Prostate gland (tissue), 2 donors: ENCODE measurements around the gene C9orf43. TPM values are rescaled to one million over a fixed set of nuclear protein-coding genes. Genes with fewer than 3 reads are reported as not detected.

Source experiments
- DNase-seq: peaks from one replicate; pipeline ENCODE4 v3.0.0-alpha.2; 2019; ENCODE audit warnings: low spot score
- H3K27ac ChIP-seq, 2 donors: fragments of 200-600 bp; sonication (generic); 2 replicates each; pipeline ENCODE4 v1.5.1; 2017 to 2019
- H3K27me3 ChIP-seq: fragments of 200-600 bp; sonication (generic); replicated peaks from 2 replicates; pipeline ENCODE4 v1.5.1; 2019; ENCODE audit not compliant: insufficient read depth
- H3K36me3 ChIP-seq, 2 donors: fragments of 200-600 bp; sonication (generic); 1 replicate in 1 of 2; 2 replicates in 1 of 2; pipeline versions ENCODE4 v1.5.1 to v1.8.1; 2017 to 2019
- H3K4me1 ChIP-seq: fragments of 200-600 bp; sonication (generic); replicated peaks from 2 replicates; pipeline ENCODE4 v1.5.1; 2019
- H3K4me3 ChIP-seq, 2 donors: fragments of 200-600 bp; sonication (generic); 2 replicates each; pipeline ENCODE4 v1.5.1; 2017 to 2019
- H3K9me3 ChIP-seq: fragments of 200-600 bp; sonication (generic); 2 replicates; pipeline ENCODE4 v1.5.1; 2017
- POLR2A ChIP-seq: fragments of 450-650 bp; IDR thresholded peaks from one replicate; pipeline ENCODE4 v1.6.1; 2016; ENCODE audit warnings: antibody characterized with exemption, mild to moderate bottlenecking
- POLR2AphosphoS5 ChIP-seq: sonication (generic); formaldehyde crosslinking; IDR thresholded peaks from one replicate; pipeline ENCODE4 v1.6.1; 2017; ENCODE audit warnings: antibody characterized with exemption
- WGBS: methylation state at CpG from one replicate; pipeline ENCODE4 v1.1.5; 2018; 5-methylcytosine and 5-hydroxymethylcytosine counted together
- intact Hi-C: fragments of 100-400 bp; cut with DNase I; formaldehyde crosslinking; loops from one replicate; pipeline ENCODE4 v1.14.2; 2022
- total RNA-seq, 2 donors: library from RNA; depleted of rRNA; stranded (reverse); fragments of >200 nt; gene quantifications; one replicate each; pipeline ENCODE4 v1.1.0, GENCODE V29; 2016
- TF ChIP-seq, protein P1 (sequence below), 4 experiments: fragments of 200-600 bp in 2 of 4; fragments of 450-650 bp in 2 of 4; sonication (generic) in 2 of 4; IDR thresholded peaks; 1 replicate in 3 of 4; 2 replicates in 1 of 4; pipeline ENCODE4 v1.5.1; 2016 to 2019; ENCODE audit warnings: antibody characterized with exemption in 4 of 4, mild to moderate bottlenecking in 2 of 4, moderate library complexity in 2 of 4

Gene C9orf43
- total RNA-seq, 2 donors from 2014 or later: 3.7 to 11.0 TPM

GRCh38 chr9:113475031-113475430, 64.5 kb downstream of the C9orf43 start:
- H3K27ac ChIP-seq: no peak overlapping the region

DNA sequence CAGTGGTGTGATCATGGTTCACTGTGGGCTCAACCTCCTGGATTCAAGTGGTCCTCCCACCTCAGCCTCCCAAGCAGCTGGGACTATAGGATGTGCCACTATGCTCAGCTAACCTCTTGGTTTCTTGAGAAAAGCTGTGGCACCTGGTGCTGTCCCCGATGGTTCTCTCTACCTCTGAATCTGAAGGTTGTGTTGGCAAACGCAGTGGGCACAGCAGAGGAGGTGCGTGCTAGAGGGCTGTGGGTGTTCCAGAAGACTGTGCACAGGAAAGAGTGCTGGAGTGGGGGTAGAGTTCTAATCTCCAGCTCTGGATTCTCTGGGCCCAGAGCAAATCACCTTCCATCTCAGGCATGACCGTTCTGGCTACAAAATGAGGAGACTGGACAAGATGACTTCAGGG, 65.4 kb downstream of the C9orf43 start:
- Histone ChIP-seq H3K9me3 (no peaks in the 10 kb centered on the region), H3K36me3 (no peaks in the 10 kb centered on the region), H3K27me3 (no peaks in the 10 kb centered on the region), H3K4me1 (no peaks in the 10 kb centered on the region), H3K27ac (no peak overlapping the region), H3K4me3 (no peak overlapping the region)
- intact Hi-C loops: no loop called here
- no peak for DNase-seq
- 99% methylated on average over 4 of the region's 4 CpGs for WGBS
- TF ChIP-seq POLR2A (no peak), POLR2AphosphoS5 (no peak)
- TF ChIP-seq, protein P1, sequence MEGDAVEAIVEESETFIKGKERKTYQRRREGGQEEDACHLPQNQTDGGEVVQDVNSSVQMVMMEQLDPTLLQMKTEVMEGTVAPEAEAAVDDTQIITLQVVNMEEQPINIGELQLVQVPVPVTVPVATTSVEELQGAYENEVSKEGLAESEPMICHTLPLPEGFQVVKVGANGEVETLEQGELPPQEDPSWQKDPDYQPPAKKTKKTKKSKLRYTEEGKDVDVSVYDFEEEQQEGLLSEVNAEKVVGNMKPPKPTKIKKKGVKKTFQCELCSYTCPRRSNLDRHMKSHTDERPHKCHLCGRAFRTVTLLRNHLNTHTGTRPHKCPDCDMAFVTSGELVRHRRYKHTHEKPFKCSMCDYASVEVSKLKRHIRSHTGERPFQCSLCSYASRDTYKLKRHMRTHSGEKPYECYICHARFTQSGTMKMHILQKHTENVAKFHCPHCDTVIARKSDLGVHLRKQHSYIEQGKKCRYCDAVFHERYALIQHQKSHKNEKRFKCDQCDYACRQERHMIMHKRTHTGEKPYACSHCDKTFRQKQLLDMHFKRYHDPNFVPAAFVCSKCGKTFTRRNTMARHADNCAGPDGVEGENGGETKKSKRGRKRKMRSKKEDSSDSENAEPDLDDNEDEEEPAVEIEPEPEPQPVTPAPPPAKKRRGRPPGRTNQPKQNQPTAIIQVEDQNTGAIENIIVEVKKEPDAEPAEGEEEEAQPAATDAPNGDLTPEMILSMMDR (IDR thresholded peaks at IDR 0.05): no peak

More at GRCh38 chr9:113475031-113475430, 64.5 kb downstream of the C9orf43 start:
- no peak for TF ChIP-seq POLR2AphosphoS5
- TF ChIP-seq POLR2A: no peak
- TF ChIP-seq, protein P1 (IDR thresholded peaks at IDR 0.05): no peak
- Histone ChIP-seq H3K36me3 (no peaks in the 10 kb centered on the region), H3K4me3 (no peak overlapping the region), H3K27me3 (no peaks in the 10 kb centered on the region), H3K4me1 (no peaks in the 10 kb centered on the region), H3K9me3 (no peaks in the 10 kb centered on the region)
- intact Hi-C loops: no loop called here
- DNase-seq: no peak
- 95% methylated on average over 2 of the region's 2 CpGs for WGBS

DNA sequence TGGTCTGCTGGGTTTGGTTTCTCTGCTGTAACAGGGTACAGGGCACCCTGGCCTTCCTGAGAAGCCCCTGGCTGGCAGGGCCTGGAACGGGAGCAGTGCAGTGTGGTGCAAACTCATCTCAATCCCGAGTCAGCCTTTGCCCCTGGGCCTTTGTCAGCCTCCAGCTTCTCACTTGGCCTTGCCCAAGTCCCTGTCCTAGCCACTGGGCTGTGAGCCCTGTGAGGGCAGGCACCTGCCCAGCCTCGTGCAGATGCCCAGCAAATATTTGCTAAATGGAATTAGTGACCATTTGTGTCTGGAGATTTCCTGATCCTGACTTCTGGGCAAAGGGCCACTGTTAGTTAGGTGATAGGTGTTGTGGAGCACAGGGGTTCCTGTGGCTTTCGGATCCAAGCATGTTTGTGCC, 66.0 kb downstream of the C9orf43 start:
- WGBS: 75% methylated on average over 4 of the region's 4 CpGs
- TF ChIP-seq, protein P1 (IDR thresholded peaks at IDR 0.05): no peak
- no peak for TF ChIP-seq POLR2AphosphoS5
- no peak for TF ChIP-seq POLR2A
- intact Hi-C loops: no loop called here
- no peaks in the 10 kb centered on the region for H3K4me1 ChIP-seq
- H3K36me3 ChIP-seq: no peaks in the 10 kb centered on the region
- no peaks in the 10 kb centered on the region for H3K27me3 ChIP-seq
- no peaks in the 10 kb centered on the region for H3K9me3 ChIP-seq
- H3K4me3 ChIP-seq: no peak overlapping the region
- H3K27ac ChIP-seq: no peak overlapping the region
- DNase-seq: no peak

GRCh38 chr9:113477058-113477457, 66.5 kb downstream of the C9orf43 start:
- Histone ChIP-seq H3K36me3 (no peaks in the 10 kb centered on the region), H3K27me3 (no peaks in the 10 kb centered on the region), H3K4me1 (no peaks in the 10 kb centered on the region), H3K4me3 (no peak overlapping the region), H3K9me3 (no peaks in the 10 kb centered on the region), H3K27ac (no peak overlapping the region)
- WGBS: 96% methylated on average over 4 of the region's 4 CpGs
- intact Hi-C loops: no loop called here
- TF ChIP-seq, protein P1 (IDR thresholded peaks at IDR 0.05): no peak
- TF ChIP-seq POLR2A (no peak), POLR2AphosphoS5 (no peak)
- no peak for DNase-seq

DNA sequence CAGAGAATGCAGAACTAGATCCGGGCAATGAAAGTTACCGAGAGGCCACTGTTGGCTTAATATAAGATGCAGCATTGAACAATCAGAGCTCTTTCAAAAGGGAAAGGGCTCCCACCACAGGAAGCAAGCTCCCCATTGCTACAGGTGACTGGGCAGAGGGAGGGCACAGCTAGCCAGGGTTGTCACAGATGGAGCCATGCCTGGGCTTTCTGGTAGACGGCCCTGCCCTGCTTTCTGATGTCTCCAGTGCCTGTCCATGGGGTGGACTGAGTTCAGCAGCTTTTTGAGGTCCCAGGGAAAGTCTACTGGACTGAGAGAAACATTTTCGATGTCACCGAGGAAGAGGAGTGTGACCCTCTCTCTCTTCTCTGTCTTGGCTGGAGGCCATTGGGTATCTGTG, 67.1 kb downstream of the C9orf43 start:
- no peak overlapping the region for H3K4me3 ChIP-seq
- 85% methylated on average over 5 of the region's 5 CpGs for WGBS
- no peaks in the 10 kb centered on the region for H3K27me3 ChIP-seq
- DNase-seq: no peak
- TF ChIP-seq POLR2AphosphoS5 (no peak), POLR2A (no peak)
- TF ChIP-seq, protein P1 (IDR thresholded peaks at IDR 0.05): no peak
- no peaks in the 10 kb centered on the region for H3K9me3 ChIP-seq
- no peaks in the 10 kb centered on the region for H3K4me1 ChIP-seq
- intact Hi-C loops: no loop called here
- no peak overlapping the region for H3K27ac ChIP-seq
- no peaks in the 10 kb centered on the region for H3K36me3 ChIP-seq
